ENCODE results near the gene SCAMP2. TPM values are rescaled to one million over a fixed set of nuclear protein-coding genes. Genes with fewer than 3 reads are reported as not detected.
"Not testable (repeated sequence)": the region's sequence is repeated elsewhere in the genome, so short reads cannot be mapped to it uniquely, and the experiment has no call there.

The SCAMP2 gene
- total RNA-seq, 1 donor from 2014 or later: 93.4 TPM

DNA sequence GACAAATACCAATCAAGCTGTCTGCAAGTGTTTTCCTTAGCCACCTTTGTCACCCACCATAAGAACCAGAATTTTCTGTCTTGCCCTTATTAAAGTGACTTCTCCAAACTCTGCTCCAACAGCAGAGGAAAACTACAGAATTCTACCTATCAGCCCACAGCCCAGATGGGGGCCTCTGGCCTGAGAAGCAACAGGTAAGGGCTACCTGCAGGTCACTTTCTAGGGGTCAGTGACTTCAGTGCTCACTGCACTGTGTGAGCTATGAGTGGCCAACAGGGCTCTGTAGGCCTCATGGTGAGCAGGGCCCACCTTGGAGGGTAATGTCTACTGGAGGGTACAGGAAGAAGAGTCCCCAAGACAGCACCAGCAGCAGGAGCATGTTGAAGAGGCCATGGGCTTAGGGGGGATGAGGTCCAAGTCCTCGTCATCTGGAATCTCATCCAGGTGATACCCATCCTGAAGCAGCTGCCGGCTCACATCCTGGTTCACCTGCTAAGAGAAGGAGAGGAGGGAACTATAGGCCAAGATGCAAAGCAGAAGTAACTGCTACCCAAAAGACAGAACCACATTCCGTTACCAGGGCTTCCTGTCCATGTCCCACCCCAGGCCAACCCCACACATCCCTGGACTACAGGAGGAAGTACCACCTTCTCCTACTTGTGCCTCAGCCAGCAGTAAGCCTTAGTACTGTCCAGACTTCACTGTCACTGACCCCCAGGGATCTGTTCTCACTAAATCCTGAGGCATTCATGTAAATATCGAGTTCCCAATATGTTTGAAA, 29.3 kb upstream of the SCAMP2 start:
- H3K27me3 ChIP-seq (ENCODE audit: control insufficient read depth, insufficient read depth, low read length): no peaks in the 10 kb centered on the region
- DNase-seq (ENCODE audit: low read depth): no peak
- H3K4me3 ChIP-seq (ENCODE audit: low read depth, low read length): no peak overlapping the region
- TF ChIP-seq, protein P1, sequence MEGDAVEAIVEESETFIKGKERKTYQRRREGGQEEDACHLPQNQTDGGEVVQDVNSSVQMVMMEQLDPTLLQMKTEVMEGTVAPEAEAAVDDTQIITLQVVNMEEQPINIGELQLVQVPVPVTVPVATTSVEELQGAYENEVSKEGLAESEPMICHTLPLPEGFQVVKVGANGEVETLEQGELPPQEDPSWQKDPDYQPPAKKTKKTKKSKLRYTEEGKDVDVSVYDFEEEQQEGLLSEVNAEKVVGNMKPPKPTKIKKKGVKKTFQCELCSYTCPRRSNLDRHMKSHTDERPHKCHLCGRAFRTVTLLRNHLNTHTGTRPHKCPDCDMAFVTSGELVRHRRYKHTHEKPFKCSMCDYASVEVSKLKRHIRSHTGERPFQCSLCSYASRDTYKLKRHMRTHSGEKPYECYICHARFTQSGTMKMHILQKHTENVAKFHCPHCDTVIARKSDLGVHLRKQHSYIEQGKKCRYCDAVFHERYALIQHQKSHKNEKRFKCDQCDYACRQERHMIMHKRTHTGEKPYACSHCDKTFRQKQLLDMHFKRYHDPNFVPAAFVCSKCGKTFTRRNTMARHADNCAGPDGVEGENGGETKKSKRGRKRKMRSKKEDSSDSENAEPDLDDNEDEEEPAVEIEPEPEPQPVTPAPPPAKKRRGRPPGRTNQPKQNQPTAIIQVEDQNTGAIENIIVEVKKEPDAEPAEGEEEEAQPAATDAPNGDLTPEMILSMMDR (IDR thresholded peaks at IDR 0.05; ENCODE audit: insufficient read depth, low read length, poor library complexity, severe bottlenecking): no peak
- H3K36me3 ChIP-seq (ENCODE audit: control insufficient read depth, insufficient read depth, low read length): peaks cover 3% of the 10 kb centered on the region

DNA sequence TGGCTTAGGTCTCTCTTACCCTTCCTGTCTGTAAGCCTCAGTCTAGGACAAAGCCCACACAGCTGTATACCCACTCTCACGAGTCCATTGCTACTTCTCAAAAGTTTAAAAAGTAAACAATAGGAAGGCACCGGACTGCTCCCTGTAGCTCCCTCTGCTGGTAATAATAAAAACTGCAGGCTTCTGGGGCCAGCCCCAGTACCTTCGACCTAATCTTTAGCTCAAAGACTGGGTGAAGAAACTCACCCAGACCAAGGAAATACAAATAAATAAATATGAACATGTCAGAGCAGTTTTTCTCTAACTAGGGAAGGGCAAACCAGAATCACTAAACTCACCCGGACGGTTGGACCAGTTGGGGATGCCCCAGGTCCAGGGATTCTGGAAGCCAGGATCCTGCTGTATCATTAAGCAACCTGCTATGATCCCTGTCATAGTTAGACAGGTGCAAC, 28.5 kb upstream of the SCAMP2 start:
- DNase-seq (ENCODE audit: low read depth): no peak
- Histone ChIP-seq H3K4me3 (ENCODE audit: low read depth, low read length) (no peak overlapping the region), H3K27me3 (ENCODE audit: control insufficient read depth, insufficient read depth, low read length) (no peaks in the 10 kb centered on the region), H3K36me3 (ENCODE audit: control insufficient read depth, insufficient read depth, low read length) (peaks cover 3% of the 10 kb centered on the region)
- TF ChIP-seq, protein P1 (IDR thresholded peaks at IDR 0.05; ENCODE audit: insufficient read depth, low read length, poor library complexity, severe bottlenecking): peak; percentile 85

DNA sequence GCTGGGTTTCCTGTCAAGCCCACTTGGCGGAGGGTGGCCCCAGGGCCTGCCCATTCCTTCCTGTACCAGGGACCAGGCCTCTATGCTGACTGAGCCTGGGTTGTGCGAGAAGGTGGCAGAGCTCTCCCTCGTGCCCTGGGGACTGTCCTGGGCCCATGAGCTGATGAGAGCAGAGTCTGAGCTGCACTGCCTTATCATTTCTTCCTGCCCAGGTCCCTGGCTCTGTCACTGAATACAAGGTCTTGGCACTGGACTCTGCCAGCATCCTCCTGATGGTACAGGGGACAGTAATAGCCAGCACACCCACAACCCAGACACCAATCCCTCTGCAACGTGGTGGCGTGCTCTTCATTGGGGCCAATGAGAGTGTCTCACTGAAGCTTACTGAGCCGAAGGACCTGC, 24.1 kb upstream of the SCAMP2 start:
- TF ChIP-seq, protein P1 (IDR thresholded peaks at IDR 0.05; ENCODE audit: insufficient read depth, low read length, poor library complexity, severe bottlenecking): no peak
- no peak overlapping the region for H3K4me3 ChIP-seq (ENCODE audit: low read depth, low read length)
- DNase-seq (ENCODE audit: low read depth): no peak
- H3K27me3 ChIP-seq (ENCODE audit: control insufficient read depth, insufficient read depth, low read length): no peaks in the 10 kb centered on the region
- H3K36me3 ChIP-seq (ENCODE audit: control insufficient read depth, insufficient read depth, low read length): peaks cover 6% of the 10 kb centered on the region

DNA sequence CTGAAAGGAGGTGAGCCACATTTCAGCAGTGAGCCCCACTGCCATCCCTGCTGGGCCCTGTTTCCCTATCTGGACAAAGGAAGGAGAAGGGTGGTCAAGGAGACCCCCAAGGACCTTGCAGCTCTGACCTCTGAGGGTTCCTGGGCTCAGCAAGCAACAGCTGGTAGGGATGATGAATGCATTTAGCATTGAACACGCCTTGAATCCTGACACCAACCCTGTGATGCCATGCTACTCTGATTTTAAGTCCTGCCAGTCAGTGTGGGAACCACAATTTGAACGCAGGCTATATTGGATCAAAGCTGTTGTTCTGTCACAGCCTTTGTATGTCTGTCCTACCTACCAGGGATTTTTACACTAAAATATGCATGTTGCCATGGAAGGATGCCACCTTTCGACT, 23.2 kb upstream of the SCAMP2 start:
- peaks cover 8% of the 10 kb centered on the region for H3K36me3 ChIP-seq (ENCODE audit: control insufficient read depth, insufficient read depth, low read length)

DNA sequence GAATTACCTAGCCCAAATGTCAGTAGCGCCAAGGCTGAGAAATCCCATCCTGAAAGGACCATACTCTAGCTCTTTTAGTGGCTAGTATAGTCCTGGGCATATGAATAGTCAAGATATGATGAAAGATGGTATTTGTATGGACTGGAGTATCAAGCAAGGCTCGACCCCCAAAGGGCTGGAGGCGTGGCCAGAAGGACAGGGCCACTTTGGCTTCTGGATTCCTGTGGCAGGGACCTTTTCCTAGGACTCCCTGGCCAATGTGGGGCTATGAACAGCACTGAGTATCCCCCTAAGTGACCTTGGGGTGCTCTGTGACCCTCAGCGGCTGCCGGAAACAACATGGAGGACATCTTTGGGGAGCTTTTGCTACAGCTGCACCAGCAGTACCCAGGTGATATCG, 22.7 kb upstream of the SCAMP2 start:
- TF ChIP-seq, protein P1 (IDR thresholded peaks at IDR 0.05; ENCODE audit: insufficient read depth, low read length, poor library complexity, severe bottlenecking): no peak
- Histone ChIP-seq H3K4me3 (ENCODE audit: low read depth, low read length) (no peak overlapping the region), H3K27me3 (ENCODE audit: control insufficient read depth, insufficient read depth, low read length) (no peaks in the 10 kb centered on the region), H3K36me3 (ENCODE audit: control insufficient read depth, insufficient read depth, low read length) (peaks cover 8% of the 10 kb centered on the region)
- DNase-seq (ENCODE audit: low read depth): no peak

More for the DNA sequence above, 23.2 kb upstream of the SCAMP2 start:
- TF ChIP-seq, protein P1 (IDR thresholded peaks at IDR 0.05; ENCODE audit: insufficient read depth, low read length, poor library complexity, severe bottlenecking): no peak
- no peak overlapping the region for H3K4me3 ChIP-seq (ENCODE audit: low read depth, low read length)
- H3K27me3 ChIP-seq (ENCODE audit: control insufficient read depth, insufficient read depth, low read length): no peaks in the 10 kb centered on the region
- no peak for DNase-seq (ENCODE audit: low read depth)

DNA sequence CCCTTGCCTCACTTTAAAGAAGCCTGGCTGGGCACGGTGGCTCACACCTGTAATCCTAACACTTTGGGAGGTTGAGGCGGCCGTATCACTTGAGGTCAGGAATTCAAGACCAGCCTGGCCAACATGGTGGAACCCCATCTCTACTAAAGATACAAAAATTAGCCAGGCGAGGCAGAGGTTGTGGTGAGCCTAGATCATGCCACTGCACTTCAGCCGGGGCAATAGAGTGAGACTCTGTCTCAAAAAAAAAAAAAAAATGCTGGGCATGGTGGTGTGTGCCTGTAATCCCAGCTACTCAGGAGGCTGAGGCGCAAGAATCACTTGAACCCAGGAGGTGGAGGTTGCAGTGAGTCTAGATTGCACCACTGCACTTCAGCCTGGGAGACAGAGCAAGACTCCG, 21.2 kb upstream of the SCAMP2 start:
- not testable (repeated sequence) for H3K4me3 ChIP-seq (ENCODE audit: low read depth, low read length); H3K36me3 ChIP-seq (ENCODE audit: control insufficient read depth, insufficient read depth, low read length); DNase-seq (ENCODE audit: low read depth); H3K27me3 ChIP-seq (ENCODE audit: control insufficient read depth, insufficient read depth, low read length)

All from kidney epithelial cell (primary cell).